WTC11 (cell line): ENCODE results near the gene DFFB.

Experiments
- ELF4 ChIP-seq: sonication (generic); formaldehyde crosslinking; IDR thresholded peaks from 2 replicates; pipeline ENCODE4 v1.8.1; 2022; ENCODE audit warnings: low read depth, mild to moderate bottlenecking, moderate library complexity, missing genetic modification reagents
- KAT7 ChIP-seq: sonication (generic); formaldehyde crosslinking; IDR thresholded peaks from 2 replicates; pipeline ENCODE4 v1.8.1; 2023; ENCODE audit warnings: missing genetic modification reagents, mild to moderate bottlenecking, borderline replicate concordance

DNA sequence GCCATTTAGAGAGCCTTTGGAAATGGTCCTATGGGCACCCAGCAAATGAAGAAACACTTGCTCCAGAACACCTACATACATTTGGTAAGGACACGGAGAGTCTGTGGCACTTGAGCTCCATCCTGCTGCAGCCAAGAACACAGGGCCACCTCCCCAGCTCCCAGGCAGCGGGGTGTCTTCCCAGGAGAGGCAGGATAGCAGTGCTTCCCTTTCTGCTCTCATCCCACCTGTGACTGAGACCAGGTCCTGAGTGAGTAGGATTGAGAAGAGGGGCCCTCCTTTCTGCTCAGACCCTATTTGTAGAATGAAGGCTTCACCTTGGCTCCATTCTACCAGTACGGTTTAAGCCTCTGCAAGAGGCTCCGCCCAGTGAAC is 38.7 kb downstream of the DFFB start:
- no peak for TF ChIP-seq KAT7 (CRISPR knock-in tag)
- no peak for TF ChIP-seq ELF4 (CRISPR knock-in tag)
